Gastroesophageal sphincter (tissue), 3 donors: ENCODE data around the gene KCNA3.

Source experiments
- CTCF ChIP-seq, 4 experiments: fragments of 200-600 bp in 2 of 4; fragments of 450-650 bp in 2 of 4; sonication (generic) in 1 of 4; IDR thresholded peaks; one replicate each; pipeline ENCODE4 v1.5.1; 2017 to 2019; ENCODE audit warnings: antibody characterized with exemption in 4 of 4, mild to moderate bottlenecking in 2 of 4, moderate library complexity in 2 of 4
- POLR2A ChIP-seq, 2 donors: fragments of 450-650 bp; IDR thresholded peaks; one replicate each; pipeline ENCODE4 v1.6.1; 2017; ENCODE audit warnings: antibody characterized with exemption in 2 of 2, mild to moderate bottlenecking in 2 of 2, moderate library complexity in 1 of 2
- POLR2AphosphoS5 ChIP-seq: sonication (generic); formaldehyde crosslinking; IDR thresholded peaks from one replicate; pipeline ENCODE4 v1.6.1; 2017; ENCODE audit warnings: antibody characterized with exemption

- TF ChIP-seq POLR2A (IDR thresholded peaks at IDR 0.05) (no peak), CTCF (IDR thresholded peaks at IDR 0.05) (no peak), POLR2AphosphoS5 (no peak)
Measured at GRCh38 chr1:110631836-110632620, 42.7 kb downstream of the KCNA3 start.
